MCF 10A (cell line): ENCODE measurements around the gene OBSL1. TPM values are rescaled to one million over a fixed set of nuclear protein-coding genes. Genes with fewer than 3 reads are reported as not detected.

Experiments
- BruUV-seq: library from RNA; stranded (reverse); fragments of 400-500 nt; replicated peaks from 2 replicates; lab custom pipeline; 2021; lab: Mats Ljungman, UMichigan
- CTCF ChIA-PET: fragments of 300-600 bp; sonication (Branson Sonifier 250); formaldehyde crosslinking; extraction: SDS; loops from one replicate; lab custom pipeline; 2021; ENCODE audit warnings: antibody characterized with exemption, inconsistent platforms; lab: Yijun Ruan, JAX
- POLR2A ChIA-PET: fragments of 300-600, 350-650 bp; sonication (Branson Sonifier 250); formaldehyde crosslinking; extraction: SDS; loops from one replicate; lab custom pipeline; 2020; ENCODE audit warnings: antibody characterized with exemption, inconsistent platforms; lab: Yijun Ruan, JAX
- DNase-seq: peaks from one replicate; pipeline ENCODE4 v3.0.0-alpha.2; 2018; ENCODE audit not compliant: unreplicated experiment
- H3K27ac Mint-ChIP-seq: one replicate; pipeline ENCODE4 v1.8.0; 2022; ENCODE audit warnings: mild to moderate bottlenecking, low read depth, mixed read lengths; ENCODE audit not compliant: unreplicated experiment
- H3K27me3 Mint-ChIP-seq: one replicate; pipeline ENCODE4 v1.8.0; 2022; ENCODE audit warnings: mixed read lengths; ENCODE audit not compliant: insufficient read depth, unreplicated experiment
- H3K36me3 Mint-ChIP-seq: one replicate; pipeline ENCODE4 v1.8.0; 2022; ENCODE audit warnings: mild to moderate bottlenecking, moderate library complexity, mixed read lengths; ENCODE audit not compliant: insufficient read depth, unreplicated experiment
- H3K4me1 Mint-ChIP-seq: one replicate; pipeline ENCODE4 v1.8.0; 2022; ENCODE audit warnings: mixed read lengths; ENCODE audit not compliant: insufficient read depth, unreplicated experiment
- H3K4me3 Mint-ChIP-seq: one replicate; pipeline ENCODE4 v1.8.0; 2022; ENCODE audit warnings: mild to moderate bottlenecking, moderate library complexity, mixed read lengths; ENCODE audit not compliant: unreplicated experiment
- H3K9me3 Mint-ChIP-seq: one replicate; pipeline ENCODE4 v1.8.0; 2022; ENCODE audit warnings: mixed read lengths; ENCODE audit not compliant: unreplicated experiment
- intact Hi-C: fragments of 100-400 bp; cut with micrococcal nuclease; formaldehyde crosslinking; loops from 2 replicates; pipeline ENCODE4 v1.14.1; 2022
- total RNA-seq: library from RNA; stranded (reverse); gene quantifications from 2 replicates; pipeline ENCODE4 v1.2.3, GENCODE V29; 2022
- TF ChIP-seq, protein P1 (sequence below): fragments of 200-600 bp; IDR thresholded peaks from one replicate; pipeline ENCODE4 v1.8.0; 2022; ENCODE audit warnings: antibody characterized with exemption, mild to moderate bottlenecking; ENCODE audit not compliant: unreplicated experiment

Gene OBSL1
- total RNA-seq, 1 experiment from 2014 or later: 29.0 TPM

- Mint-ChIP-seq H3K9me3 (no peaks in the 10 kb centered on the region), H3K36me3 (no peaks in the 10 kb centered on the region), H3K27me3 (peaks cover 83% of the 10 kb centered on the region), H3K27ac (no peak overlapping the region), H3K4me3 (no peak overlapping the region), H3K4me1 (peaks cover 6% of the 10 kb centered on the region)
- TF ChIP-seq, protein P1, sequence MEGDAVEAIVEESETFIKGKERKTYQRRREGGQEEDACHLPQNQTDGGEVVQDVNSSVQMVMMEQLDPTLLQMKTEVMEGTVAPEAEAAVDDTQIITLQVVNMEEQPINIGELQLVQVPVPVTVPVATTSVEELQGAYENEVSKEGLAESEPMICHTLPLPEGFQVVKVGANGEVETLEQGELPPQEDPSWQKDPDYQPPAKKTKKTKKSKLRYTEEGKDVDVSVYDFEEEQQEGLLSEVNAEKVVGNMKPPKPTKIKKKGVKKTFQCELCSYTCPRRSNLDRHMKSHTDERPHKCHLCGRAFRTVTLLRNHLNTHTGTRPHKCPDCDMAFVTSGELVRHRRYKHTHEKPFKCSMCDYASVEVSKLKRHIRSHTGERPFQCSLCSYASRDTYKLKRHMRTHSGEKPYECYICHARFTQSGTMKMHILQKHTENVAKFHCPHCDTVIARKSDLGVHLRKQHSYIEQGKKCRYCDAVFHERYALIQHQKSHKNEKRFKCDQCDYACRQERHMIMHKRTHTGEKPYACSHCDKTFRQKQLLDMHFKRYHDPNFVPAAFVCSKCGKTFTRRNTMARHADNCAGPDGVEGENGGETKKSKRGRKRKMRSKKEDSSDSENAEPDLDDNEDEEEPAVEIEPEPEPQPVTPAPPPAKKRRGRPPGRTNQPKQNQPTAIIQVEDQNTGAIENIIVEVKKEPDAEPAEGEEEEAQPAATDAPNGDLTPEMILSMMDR: no peak
- POLR2A ChIA-PET: no interaction called here
- no TSS peak for BruUV-seq
- DNase-seq: no peak
- intact Hi-C loops: no loop called here
- CTCF ChIA-PET: interaction anchor here (0.6 to 1.0 kb wide), 5 partner anchors 14 to 114 kb away, joined by 3 to 4 read pairs (median 4); no protein-coding TSS in a partner anchor
Measured at GRCh38 chr2:219515874-219516629, 55.3 kb downstream of the OBSL1 start.

GRCh38 chr2:219514836-219515235 is 56.5 kb downstream of the OBSL1 start:
- ChIA-PET POLR2A (interaction anchor here (0.6 kb wide), 1 partner anchor 53 kb away, joined by 3 read pairs; no protein-coding TSS in a partner anchor), CTCF (interaction anchor here (0.6 kb wide), 1 partner anchor 26 kb away, joined by 3 read pairs; no protein-coding TSS in a partner anchor)
- DNase-seq: no peak
- no peak overlapping the region for H3K27ac Mint-ChIP-seq
- TF ChIP-seq, protein P1: no peak
- H3K4me1 Mint-ChIP-seq: peaks cover 6% of the 10 kb centered on the region
- H3K4me3 Mint-ChIP-seq: no peak overlapping the region
- H3K27me3 Mint-ChIP-seq: peaks cover 95% of the 10 kb centered on the region
- no TSS peak for BruUV-seq
- no peaks in the 10 kb centered on the region for H3K36me3 Mint-ChIP-seq
- no peaks in the 10 kb centered on the region for H3K9me3 Mint-ChIP-seq
- intact Hi-C loops: no loop called here

- CTCF ChIA-PET: no interaction called here
- H3K4me3 Mint-ChIP-seq: no peak within 1 kb of the TSS
- H3K27ac Mint-ChIP-seq: no peak within 1 kb of the TSS
- POLR2A ChIA-PET: interaction anchor here (1.2 kb wide), 1 partner anchor 112 kb away, joined by 4 read pairs; no protein-coding TSS in a partner anchor
- H3K27me3 Mint-ChIP-seq: peaks cover 94% of the 10 kb centered on the region
- TF ChIP-seq, protein P1: no peak
- no peaks in the 10 kb centered on the region for H3K9me3 Mint-ChIP-seq
- intact Hi-C loops: no loop called here
- no peak for DNase-seq
- no TSS peak for BruUV-seq
- H3K36me3 Mint-ChIP-seq: no peaks in the 10 kb centered on the region
- peaks cover 11% of the 10 kb centered on the region for H3K4me1 Mint-ChIP-seq
Measured at GRCh38 chr2:219514196-219514761, 57.1 kb downstream of the OBSL1 start, which contains the start of gene ASIC4. Gene ASIC4 (plus strand): TSS chr2:219514482. CDS start chr2:219514725, 243 bp downstream.

DNA sequence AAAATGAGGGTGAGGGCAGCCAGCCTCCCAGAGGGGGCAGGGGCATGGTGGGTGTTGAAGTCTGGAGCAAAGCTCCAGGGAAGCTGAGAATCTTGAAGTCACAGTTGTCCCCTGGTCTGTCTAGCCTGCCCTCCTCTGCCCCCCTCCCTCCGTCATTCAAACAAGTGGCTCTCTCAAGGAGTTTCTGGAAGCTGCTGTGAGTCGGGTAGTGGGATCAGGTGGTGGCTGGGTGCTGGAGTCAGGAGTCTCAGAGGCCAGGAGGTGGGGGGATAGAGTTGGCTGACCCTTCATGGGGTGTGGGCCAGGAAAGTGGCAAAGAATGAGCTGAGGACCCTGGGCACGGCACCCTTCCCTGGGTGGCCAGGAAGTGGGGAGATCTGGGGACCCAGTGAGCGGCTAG is 57.6 kb downstream of the OBSL1 start:
- CTCF ChIA-PET: interaction anchor here (0.5 kb wide), 1 partner anchor 219 kb away, joined by 3 read pairs; no protein-coding TSS in a partner anchor
- no peak for DNase-seq
- intact Hi-C loops: no loop called here
- Mint-ChIP-seq H3K4me3 (no peak overlapping the region), H3K4me1 (peaks cover 11% of the 10 kb centered on the region), H3K27ac (no peak overlapping the region), H3K27me3 (peaks cover 89% of the 10 kb centered on the region), H3K9me3 (no peaks in the 10 kb centered on the region), H3K36me3 (no peaks in the 10 kb centered on the region)
- POLR2A ChIA-PET: interaction anchor here (0.6 to 1.2 kb wide), 2 partner anchors 111 to 152 kb away, joined by 3 to 4 read pairs; no protein-coding TSS in a partner anchor
- TF ChIP-seq, protein P1: no peak
- no TSS peak for BruUV-seq
